NCI-H2029 treated with DMSO at 0.1 percent for 48 hours (cell line): ENCODE data around the gene ADGRB3.
A peak's percentile ranks its signal among the peaks of the same experiment; 100 is the strongest.

Source experiments
- DNase-seq: peaks from one replicate; lab custom pipeline; 2025; lab: John Stamatoyannopoulos, UW

Gene ADGRB3

GRCh38 chr6:68709091-68709490 is 74.0 kb downstream of the ADGRB3 start:
- no peak for DNase-seq

- DNase-seq, result no peak
Observed at GRCh38 chr6:68709882-68710281, 74.8 kb downstream of the ADGRB3 start.

GRCh38 chr6:68710496-68710895 is 75.4 kb downstream of the ADGRB3 start:
- DNase-seq, result no peak

- no peak for DNase-seq
Observed at GRCh38 chr6:68710916-68711315, 75.8 kb downstream of the ADGRB3 start.

- DNase-seq, result no peak
Observed at GRCh38 chr6:68711386-68712000, 76.4 kb downstream of the ADGRB3 start.

- DNase-seq, result no peak
Observed at GRCh38 chr6:68716620-68717019, 81.5 kb downstream of the ADGRB3 start.

GRCh38 chr6:68718385-68719073 is 83.4 kb downstream of the ADGRB3 start:
- peak; percentile 77 for DNase-seq

- no peak for DNase-seq
Observed at GRCh38 chr6:68719761-68720160, 84.7 kb downstream of the ADGRB3 start.

GRCh38 chr6:68722891-68723527 is 87.9 kb downstream of the ADGRB3 start:
- no peak for DNase-seq

- DNase-seq, result no peak
Observed at GRCh38 chr6:68724060-68724459, 89.0 kb downstream of the ADGRB3 start.

GRCh38 chr6:68726337-68726736 is 91.3 kb downstream of the ADGRB3 start:
- DNase-seq, result no peak

- DNase-seq, result no peak
Observed at GRCh38 chr6:68726992-68727391, 91.9 kb downstream of the ADGRB3 start.

GRCh38 chr6:68727699-68728098 is 92.6 kb downstream of the ADGRB3 start:
- no peak for DNase-seq

- DNase-seq, result no peak
Observed at GRCh38 chr6:68728159-68728979, 93.3 kb downstream of the ADGRB3 start.

GRCh38 chr6:68729377-68729903 is 94.4 kb downstream of the ADGRB3 start:
- DNase-seq, result no peak

GRCh38 chr6:68730291-68731054 is 95.4 kb downstream of the ADGRB3 start:
- DNase-seq, result no peak

- DNase-seq, result no peak
Observed at GRCh38 chr6:68732423-68732822, 97.3 kb downstream of the ADGRB3 start.

- no peak for DNase-seq
Observed at GRCh38 chr6:68735866-68736265, 100.8 kb downstream of the ADGRB3 start.

- no peak for DNase-seq
Observed at GRCh38 chr6:68737061-68737460, 102.0 kb downstream of the ADGRB3 start.

- DNase-seq, result peak; percentile 76
Observed at GRCh38 chr6:68738039-68738438, 103.0 kb downstream of the ADGRB3 start.

GRCh38 chr6:68740828-68741500 is 105.9 kb downstream of the ADGRB3 start:
- DNase-seq, result no peak
